HG02588 (cell line): ENCODE results near the gene CAMTA1.
"Not testable (repeated sequence)": the region's sequence is repeated elsewhere in the genome, so short reads cannot be mapped to it uniquely, and the experiment has no call there.

ENCODE experiments used
- ATAC-seq: cut with Tn5 transposase; IDR thresholded peaks from one replicate; pipeline ENCODE4 v1.9.1; 2021; ENCODE audit warnings: mild to moderate bottlenecking, moderate library complexity; ENCODE audit not compliant: unreplicated experiment

Gene CAMTA1

GRCh38 chr1:7375329-7375728 is 590.1 kb downstream of the CAMTA1 start:
- no peak for ATAC-seq

GRCh38 chr1:7375781-7376660 is 590.8 kb downstream of the CAMTA1 start:
- no peak for ATAC-seq

- ATAC-seq = no peak
Measured at GRCh38 chr1:7376676-7377075, 591.4 kb downstream of the CAMTA1 start.

- no peak for ATAC-seq
Measured at GRCh38 chr1:7378346-7379130, 593.3 kb downstream of the CAMTA1 start.

- ATAC-seq = no peak
Measured at GRCh38 chr1:7379441-7379971, 594.3 kb downstream of the CAMTA1 start.

GRCh38 chr1:7380068-7380467 is 594.8 kb downstream of the CAMTA1 start:
- ATAC-seq = not testable (repeated sequence)

GRCh38 chr1:7380712-7381111 is 595.5 kb downstream of the CAMTA1 start:
- ATAC-seq = no peak

- not testable (repeated sequence) for ATAC-seq
Measured at GRCh38 chr1:7381729-7382128, 596.5 kb downstream of the CAMTA1 start.

- no peak for ATAC-seq
Measured at GRCh38 chr1:7382971-7383370, 597.7 kb downstream of the CAMTA1 start.

- ATAC-seq = no peak
Measured at GRCh38 chr1:7383671-7384520, 598.6 kb downstream of the CAMTA1 start.

- no peak for ATAC-seq
Measured at GRCh38 chr1:7384679-7385078, 599.4 kb downstream of the CAMTA1 start.

- ATAC-seq = no peak
Measured at GRCh38 chr1:7385471-7386225, 600.4 kb downstream of the CAMTA1 start.

- no peak for ATAC-seq
Measured at GRCh38 chr1:7386226-7387052, 601.2 kb downstream of the CAMTA1 start.

GRCh38 chr1:7387053-7387927 is 602.0 kb downstream of the CAMTA1 start:
- ATAC-seq = no peak

- ATAC-seq = no peak
Measured at GRCh38 chr1:7388141-7388487, 602.9 kb downstream of the CAMTA1 start.

- ATAC-seq = no peak
Measured at GRCh38 chr1:7388488-7389185, 603.4 kb downstream of the CAMTA1 start.

- no peak for ATAC-seq
Measured at GRCh38 chr1:7389201-7389905, 604.1 kb downstream of the CAMTA1 start.
